H1 (cell line): Measurements from ENCODE around the gene FGFBP3. TPM values are rescaled to one million over a fixed set of nuclear protein-coding genes. Genes with fewer than 3 reads are reported as not detected.

Experiments used
- CTCF ChIA-PET: fragments of 300-600 bp; sonication (Branson Sonifier 250); formaldehyde crosslinking; loops from one replicate; lab custom pipeline; 2021; ENCODE audit not compliant: partially characterized antibody; lab: Charles Lee
- POLR2A ChIA-PET: fragments of 300-600 bp; sonication (Branson Sonifier 250); formaldehyde crosslinking; loops from one replicate; lab custom pipeline; 2021; ENCODE audit warnings: inconsistent platforms; ENCODE audit not compliant: partially characterized antibody; lab: Charles Lee
- DNase-seq, 2 experiments: peaks; one replicate each; pipeline versions ENCODE4 v3.0.0 to v3.0.0-alpha.2; 2010 to 2022; ENCODE audit warnings: low spot score in 2 of 2, low read depth in 1 of 2, mixed read lengths in 1 of 2
- FAIRE-seq: peaks from 2 replicates; lab custom pipeline; 2011; peaks lifted over from hg19 to GRCh38; lab: Jason Lieb, UNC
- H2AFZ ChIP-seq: 2 replicates; pipeline ENCODE4 v1.8.1; 2012; ENCODE audit warnings: low read length, inconsistent platforms
- H2AK5ac ChIP-seq: 2 replicates; pipeline ENCODE4 v1.6.1; 2013; ENCODE audit warnings: low read depth, low read length
- H2BK120ac ChIP-seq: replicated peaks from 2 replicates; pipeline ENCODE3; 2013; ENCODE audit warnings: low read depth, low read length, inconsistent platforms
- H2BK12ac ChIP-seq: 2 replicates; pipeline ENCODE4 v1.6.1; 2013; ENCODE audit warnings: low read depth, low read length
- H2BK15ac ChIP-seq: 2 replicates; pipeline ENCODE4 v1.6.1; 2013; ENCODE audit warnings: low read length
- H2BK20ac ChIP-seq: 2 replicates; pipeline ENCODE4 v1.6.1; 2013; ENCODE audit warnings: low read length
- H2BK5ac ChIP-seq: 2 replicates; pipeline ENCODE4 v1.6.1; 2013; ENCODE audit warnings: low read depth, low read length
- H3K14ac ChIP-seq: 2 replicates; pipeline ENCODE4 v1.6.1; 2013; ENCODE audit warnings: inconsistent platforms; ENCODE audit not compliant: insufficient read length
- H3K18ac ChIP-seq: 2 replicates; pipeline ENCODE4 v1.6.1; 2013; ENCODE audit warnings: low read length; ENCODE audit errors: extremely low read depth
- H3K23ac ChIP-seq: 2 replicates; pipeline ENCODE4 v1.6.1; 2013; ENCODE audit warnings: inconsistent platforms; ENCODE audit not compliant: insufficient read length
- H3K23me2 ChIP-seq: 2 replicates; pipeline ENCODE4 v1.6.1; 2013; ENCODE audit warnings: low read depth, low read length
- H3K27ac ChIP-seq: 2 replicates; pipeline ENCODE4 v1.6.1; 2011; ENCODE audit warnings: low read depth, low read length, inconsistent platforms
- H3K27me3 ChIP-seq, 4 experiments: replicated peaks in 1 of 4; 1 replicate in 1 of 4; 2 replicates in 3 of 4; pipeline versions ENCODE4 v1.6.1 to v1.8.1; 2011 to 2013; ENCODE audit warnings: low read length in 3 of 4, mild to moderate bottlenecking in 3 of 4, inconsistent platforms in 2 of 4, mixed read lengths in 2 of 4, moderate library complexity in 1 of 4; ENCODE audit not compliant: control insufficient read depth in 3 of 4, insufficient read depth in 3 of 4; ENCODE audit errors: extremely low read depth in 1 of 4
- H3K36me3 ChIP-seq, 4 experiments: 2 replicates each; pipeline versions ENCODE4 v1.6.1 to v1.8.1; 2011 to 2013; ENCODE audit warnings: mild to moderate bottlenecking in 4 of 4, low read length in 3 of 4, moderate library complexity in 2 of 4, control low read depth in 1 of 4, inconsistent platforms in 1 of 4; ENCODE audit not compliant: insufficient read depth in 4 of 4, control insufficient read depth in 2 of 4
- H3K4ac ChIP-seq: replicated peaks from 2 replicates; pipeline ENCODE3; 2013; ENCODE audit warnings: low read length, low read depth, mixed read lengths, inconsistent platforms; ENCODE audit not compliant: insufficient read length
- H3K4me1 ChIP-seq, 4 experiments: replicated peaks in 1 of 4; 1 replicate in 1 of 4; 2 replicates in 3 of 4; pipeline versions ENCODE4 v1.6.1 to v1.8.1; 2011 to 2013; ENCODE audit warnings: low read length in 3 of 4, inconsistent platforms in 2 of 4, mixed read lengths in 1 of 4; ENCODE audit not compliant: insufficient read depth in 4 of 4, control insufficient read depth in 3 of 4
- H3K4me2 ChIP-seq, 2 experiments: 2 replicates each; pipeline versions ENCODE4 v1.6.1 to v1.8.1; 2011 to 2013; ENCODE audit warnings: low read depth in 2 of 2, low read length in 2 of 2, control low read depth in 1 of 2, inconsistent platforms in 1 of 2, mild to moderate bottlenecking in 1 of 2; ENCODE audit not compliant: insufficient read depth in 1 of 2
- H3K4me3 ChIP-seq, 4 experiments: fragments of 200-600, 300-600 bp in 1 of 4; sonication (generic), shearing (Covaris generic), sonication (Bioruptor Twin) in 1 of 4; 2 replicates each; pipeline versions ENCODE4 v1.5.1 to v1.8.1; 2011 to 2016; ENCODE audit warnings: low read length in 4 of 4, low read depth in 3 of 4, control low read depth in 2 of 4, inconsistent platforms in 2 of 4, mild to moderate bottlenecking in 2 of 4, mixed read lengths in 1 of 4, moderate library complexity in 1 of 4; ENCODE audit not compliant: insufficient read depth in 2 of 4; ENCODE audit errors: extremely low read depth in 1 of 4
- H3K56ac ChIP-seq: replicated peaks from 2 replicates; pipeline ENCODE3; 2013; ENCODE audit warnings: low read depth, mild to moderate bottlenecking, mixed read lengths, low read length, inconsistent platforms; ENCODE audit not compliant: insufficient read length
- H3K79me1 ChIP-seq: 2 replicates; pipeline ENCODE4 v1.6.1; 2013; ENCODE audit warnings: low read depth, low read length, control low read depth
- H3K79me2 ChIP-seq, 2 experiments: 2 replicates each; pipeline versions ENCODE4 v1.6.1 to v1.8.1; 2012 to 2013; ENCODE audit warnings: low read length in 2 of 2, mild to moderate bottlenecking in 2 of 2, inconsistent platforms in 1 of 2; ENCODE audit not compliant: insufficient read depth in 2 of 2, control insufficient read depth in 1 of 2
- H3K9ac ChIP-seq, 4 experiments: replicated peaks in 1 of 4; 1 replicate in 1 of 4; 2 replicates in 3 of 4; pipeline versions ENCODE4 v1.6.1 to v1.8.1; 2011 to 2013; ENCODE audit warnings: low read depth in 3 of 4, low read length in 3 of 4, control low read depth in 2 of 4, mild to moderate bottlenecking in 2 of 4, moderate library complexity in 2 of 4, inconsistent platforms in 1 of 4; ENCODE audit errors: extremely low read depth in 1 of 4
- H3K9me3 ChIP-seq, 2 experiments: 2 replicates each; pipeline versions ENCODE4 v1.6.1 to v1.8.1; 2012 to 2013; ENCODE audit warnings: mild to moderate bottlenecking in 2 of 2, moderate library complexity in 2 of 2, control low read depth in 1 of 2, inconsistent platforms in 1 of 2, low read depth in 1 of 2, low read length in 1 of 2, mixed read lengths in 1 of 2; ENCODE audit not compliant: insufficient read depth in 2 of 2
- H4K20me1 ChIP-seq, 2 experiments: replicated peaks in 1 of 2; 2 replicates each; pipeline versions ENCODE3 to v1.8.1; 2011 to 2013; ENCODE audit warnings: inconsistent platforms in 2 of 2, low read length in 2 of 2, mild to moderate bottlenecking in 1 of 2; ENCODE audit not compliant: insufficient read depth in 2 of 2, control insufficient read depth in 1 of 2
- H4K5ac ChIP-seq: 2 replicates; pipeline ENCODE4 v1.6.1; 2013; ENCODE audit warnings: low read length, low read depth, mixed read lengths, inconsistent platforms; ENCODE audit not compliant: insufficient read length
- H4K8ac ChIP-seq: 2 replicates; pipeline ENCODE4 v1.8.0; 2013; ENCODE audit warnings: mild to moderate bottlenecking, moderate library complexity, low read length, inconsistent platforms; ENCODE audit not compliant: insufficient read depth; ENCODE audit errors: extremely low read depth
- H4K91ac ChIP-seq: replicated peaks from 2 replicates; pipeline ENCODE3; 2013; ENCODE audit warnings: low read length, mixed read lengths, inconsistent platforms; ENCODE audit not compliant: insufficient read length
- ASH2L ChIP-seq: fragments of 200-600, 300-600 bp; sonication (generic); IDR thresholded peaks from one replicate; pipeline ENCODE4 v1.7.1; 2017; ENCODE audit warnings: low read length
- E2F6 ChIP-seq: IDR thresholded peaks from 2 replicates; pipeline ENCODE4 v1.6.1; 2012; ENCODE audit warnings: inconsistent platforms
- EP300 ChIP-seq, 2 experiments: IDR thresholded peaks; 1 replicate in 1 of 2; 2 replicates in 1 of 2; pipeline ENCODE4 v1.6.1; 2011 to 2012; ENCODE audit warnings: low read depth in 2 of 2, low read length in 2 of 2, mild to moderate bottlenecking in 2 of 2, borderline replicate concordance in 1 of 2, inconsistent platforms in 1 of 2, moderate library complexity in 1 of 2
- GABPA ChIP-seq: IDR thresholded peaks from 2 replicates; pipeline ENCODE4 v1.6.1; 2011; ENCODE audit warnings: mild to moderate bottlenecking, low read length, moderate library complexity, borderline replicate concordance; ENCODE audit not compliant: insufficient read depth
- HDAC2 ChIP-seq, 2 experiments: fragments of 300-600 bp in 1 of 2; sonication (generic) in 1 of 2; IDR thresholded peaks; 2 replicates each; pipeline ENCODE4 v1.6.1; 2011 to 2012; ENCODE audit warnings: low read depth in 2 of 2, low read length in 2 of 2, mild to moderate bottlenecking in 2 of 2, moderate library complexity in 2 of 2, borderline replicate concordance in 1 of 2, inconsistent platforms in 1 of 2
- NRF1 ChIP-seq: IDR thresholded peaks from 2 replicates; pipeline ENCODE4 v1.6.1; 2011; ENCODE audit warnings: mild to moderate bottlenecking, low read depth, low read length, improper control_type of control experiment
- RBBP5 ChIP-seq: IDR thresholded peaks from 2 replicates; pipeline ENCODE4 v1.7.1; 2012; ENCODE audit warnings: low read depth, mild to moderate bottlenecking, inconsistent platforms, low read length, moderate library complexity, borderline replicate concordance
- RXRA ChIP-seq: IDR thresholded peaks from 2 replicates; pipeline ENCODE4 v1.6.1; 2011; ENCODE audit warnings: low read depth, mild to moderate bottlenecking, low read length, moderate library complexity; ENCODE audit not compliant: insufficient read depth
- SIRT6 ChIP-seq: IDR thresholded peaks from one replicate; pipeline ENCODE4 v1.7.1; 2012; ENCODE audit warnings: low read length, inconsistent platforms
- TBP ChIP-seq: IDR thresholded peaks from 2 replicates; pipeline ENCODE4 v1.6.1; 2011; ENCODE audit warnings: low read depth, low read length, improper control_type of control experiment
- TCF12 ChIP-seq: IDR thresholded peaks from 2 replicates; pipeline ENCODE4 v1.6.1; 2011; ENCODE audit warnings: low read depth, mild to moderate bottlenecking, low read length
- ZNF274 ChIP-seq: IDR thresholded peaks from 2 replicates; pipeline ENCODE4 v1.7.0; 2012; ENCODE audit warnings: low read length, borderline replicate concordance; ENCODE audit errors: extremely low read depth
- WGBS, 2 experiments: shearing (Covaris generic) in 1 of 2; methylation state at CpG; one replicate each; pipeline versions ENCODE4 v1.1.6 to v1.1.7; 2013 to 2015; ENCODE audit warnings: low lambda C conversion rate in 2 of 2, mixed read lengths in 2 of 2, inconsistent platforms in 1 of 2, low coverage in 1 of 2, missing lambda C conversion rate in 1 of 2; ENCODE audit not compliant: insufficient replicate concordance in 2 of 2, insufficient coverage in 1 of 2, insufficient read length in 1 of 2; ENCODE audit errors: extremely low coverage in 1 of 2, missing lambda C conversion rate in 1 of 2; 5-methylcytosine and 5-hydroxymethylcytosine counted together
- polyA plus RNA-seq, 7 experiments: library from polyadenylated mRNA; depleted of rRNA in 3 of 7; stranded (reverse) in 5 of 7; unstranded in 2 of 7; fragments of >200 nt in 5 of 7; fragments of 200-250 nt in 2 of 7; gene quantifications; 1 replicate in 5 of 7; 2 replicates in 1 of 7; 4 replicates in 1 of 7; pipeline versions ENCODE4 v1.2.1 to v1.2.3, GENCODE V29; 2011 to 2013; ENCODE audit warnings: missing spikeins in 2 of 7, mixed read lengths in 2 of 7
- total RNA-seq: library from RNA; stranded (reverse); fragmentation: NEBNext Ultra II Directional; extraction: Animal tissue kit (Norgen Biotek cat#: 25700); gene quantifications from 2 replicates; pipeline ENCODE4 v1.2.1, GENCODE V29; 2021

Gene FGFBP3
- total and polyA plus RNA-seq, 2 of the 8 experiments (the other 6 are each of a cell fraction or from before 2014, with no cell fraction given) = 54.6 to 115 TPM

- ChIA-PET CTCF (no interaction called here), POLR2A (interaction anchor here (0.8 kb wide), 1 partner anchor 14 kb away, joined by 4 read pairs; no protein-coding TSS in a partner anchor)
- Histone ChIP-seq H3K27ac (no peak overlapping the region), H3K23ac (no peak overlapping the region), H2AK5ac (no peak overlapping the region), H3K79me1 (no peaks in the 10 kb centered on the region), H3K23me2 (no peaks in the 10 kb centered on the region), H2BK5ac (no peak overlapping the region), H4K20me1 (no peaks in the 10 kb centered on the region), H3K4me2 (no peak overlapping the region), H4K5ac (no peak overlapping the region), H3K79me2 (peaks cover 0 to 3% of the 10 kb centered on the region in 2 experiments; a peak in 1 of 4 replicates), H3K4me1 (peaks cover 0 to 3% (median 0%) of the 10 kb centered on the region in 4 experiments; a peak in 2 of 7 replicates), H3K56ac (no peak overlapping the region), H3K4me3 (no peak overlapping the region), H3K9me3 (no peaks in the 10 kb centered on the region), H2BK20ac (no peak overlapping the region), H3K14ac (no peak overlapping the region), H2BK15ac (no peak overlapping the region), H3K18ac (no peak overlapping the region), H3K9ac (no peak overlapping the region), H2AFZ (no peak overlapping the region), H3K27me3 (no peaks in the 10 kb centered on the region), H2BK12ac (no peak overlapping the region), H3K4ac (no peak overlapping the region), H2BK120ac (no peak overlapping the region), H3K36me3 (peaks cover 4 to 73% (median 32%) of the 10 kb centered on the region in 4 experiments), H4K91ac (no peak overlapping the region), H4K8ac (no peak overlapping the region)
- no peak for FAIRE-seq
- no peak for DNase-seq
- TF ChIP-seq GABPA = no peak
- TF ChIP-seq RXRA = no peak
- TF ChIP-seq HDAC2 (IDR thresholded peaks at IDR 0.05; ENCODE audit: borderline replicate concordance in 1 of 2, low read depth in 2 of 2, low read length in 2 of 2) = no peak
- TF ChIP-seq TCF12 = no peak
- TF ChIP-seq EP300 (IDR thresholded peaks at IDR 0.05; ENCODE audit: borderline replicate concordance in 1 of 2, low read depth in 2 of 2, low read length in 2 of 2) = no peak
- TF ChIP-seq NRF1 = no peak
- no peak for TF ChIP-seq ZNF274
- TF ChIP-seq ASH2L = no peak
- TF ChIP-seq RBBP5 = no peak
- no peak for TF ChIP-seq E2F6
- no peak for TF ChIP-seq TBP
- TF ChIP-seq SIRT6 = no peak
- 85 to 100% methylated on average over 1 to 3 of the region's 3 CpGs for WGBS, 2 experiments
Measured at GRCh38 chr10:91955114-91955513, 45.8 kb upstream of the FGFBP3 start.
